ENCODE data around the gene SENP6.
A peak's percentile ranks its signal among the peaks of the same experiment; 100 is the strongest.

SENP6 gene

GRCh38 chr6:75747152-75747992 is 145.7 kb downstream of the SENP6 start:
- DNase-seq (ENCODE audit: low spot score) = no peak

GRCh38 chr6:75748003-75748742 is 146.5 kb downstream of the SENP6 start:
- no peak for DNase-seq (ENCODE audit: low spot score)

- DNase-seq (ENCODE audit: low spot score) = peak; percentile 88
These were observed 147.3 kb downstream of the SENP6 start, which contains the start of gene MYO6 for GRCh38 chr6:75748743-75749538. Gene MYO6 (plus strand): TSS chr6:75749239. CDS start chr6:75817548, 68,309 bp downstream.

GRCh38 chr6:75751443-75751842 is 149.8 kb downstream of the SENP6 start:
- peak; percentile 29 for DNase-seq (ENCODE audit: low spot score)

GRCh38 chr6:75752365-75752764 is 150.7 kb downstream of the SENP6 start:
- no peak for DNase-seq (ENCODE audit: low spot score)

GRCh38 chr6:75755704-75756103 is 154.0 kb downstream of the SENP6 start:
- no peak for DNase-seq (ENCODE audit: low spot score)

- DNase-seq (ENCODE audit: low spot score) = no peak
These were observed 155.6 kb downstream of the SENP6 start for GRCh38 chr6:75757295-75757694.

- no peak for DNase-seq (ENCODE audit: low spot score)
These were observed 156.4 kb downstream of the SENP6 start for GRCh38 chr6:75758061-75758460.

GRCh38 chr6:75759207-75759606 is 157.5 kb downstream of the SENP6 start:
- DNase-seq (ENCODE audit: low spot score) = no peak

- DNase-seq (ENCODE audit: low spot score) = no peak
These were observed 158.6 kb downstream of the SENP6 start for GRCh38 chr6:75760320-75760719.

- DNase-seq (ENCODE audit: low spot score) = no peak
These were observed 159.8 kb downstream of the SENP6 start for GRCh38 chr6:75761489-75761888.

GRCh38 chr6:75762063-75762462 is 160.4 kb downstream of the SENP6 start:
- DNase-seq (ENCODE audit: low spot score) = no peak

GRCh38 chr6:75766387-75766786 is 164.7 kb downstream of the SENP6 start:
- DNase-seq (ENCODE audit: low spot score) = no peak
